PC-3 (cell line): Measurements from ENCODE around the gene PATL2. TPM values are rescaled to one million over a fixed set of nuclear protein-coding genes. Genes with fewer than 3 reads are reported as not detected.

ENCODE experiments used
- ATAC-seq: fragments of 200-7000 bp; cut with Tn5 transposase; 2 replicates; pipeline ENCODE4 v1.9.1; 2020; ENCODE audit warnings: mild to moderate bottlenecking, moderate library complexity
- BruUV-seq: library from RNA; stranded (reverse); fragments of 400-500 nt; replicated peaks from 2 replicates; lab custom pipeline; 2021; lab: Mats Ljungman, UMichigan
- CTCF ChIA-PET: fragments of 300-600 bp; sonication (Branson Sonifier 250); formaldehyde crosslinking; loops from one replicate; lab custom pipeline; 2022; ENCODE audit warnings: antibody characterized with exemption; lab: Charles Lee
- POLR2A ChIA-PET: fragments of 300-600 bp; sonication (Branson Sonifier 250); formaldehyde crosslinking; loops from one replicate; lab custom pipeline; 2022; ENCODE audit warnings: antibody characterized with exemption; ENCODE audit not compliant: unreplicated experiment; lab: Charles Lee
- DNase-seq: peaks from one replicate; pipeline ENCODE4 v3.0.0-alpha.2; 2015
- H2AFZ ChIP-seq: fragments of 300-600 bp; sonication (generic); 2 replicates; pipeline ENCODE4 v1.6.0; 2016; ENCODE audit warnings: antibody characterized with exemption, low read length
- H3F3A ChIP-seq: fragments of 300-600 bp; sonication (generic); one replicate; pipeline ENCODE4 v1.6.0; 2017; ENCODE audit warnings: antibody characterized with exemption, low read length, control low read depth, mild to moderate bottlenecking; ENCODE audit not compliant: unreplicated experiment
- H3K27ac ChIP-seq: fragments of 300-600 bp; sonication (generic); 2 replicates; pipeline ENCODE4 v1.5.1; 2016; ENCODE audit warnings: mild to moderate bottlenecking, low read length
- H3K27me3 ChIP-seq: fragments of 300-600 bp; sonication (generic); 2 replicates; pipeline ENCODE4 v1.6.1; 2016; ENCODE audit warnings: low read length, mixed read lengths
- H3K36me3 ChIP-seq: fragments of 300-600 bp; sonication (generic); 2 replicates; pipeline ENCODE4 v1.6.1; 2016; ENCODE audit warnings: low read depth, mixed run types, low read length, mixed read lengths
- H3K4me1 ChIP-seq: fragments of 300-600 bp; sonication (generic); 2 replicates; pipeline ENCODE4 v1.5.1; 2016; ENCODE audit warnings: low read length; ENCODE audit not compliant: insufficient read depth
- H3K4me2 ChIP-seq: fragments of 300-600 bp; sonication (generic); 2 replicates; pipeline ENCODE4 v1.6.0; 2016; ENCODE audit warnings: low read length
- H3K4me3 ChIP-seq: fragments of 300-600 bp; sonication (generic); 2 replicates; pipeline ENCODE4 v1.5.1; 2016; ENCODE audit warnings: mild to moderate bottlenecking, low read length, mixed read lengths
- H3K79me2 ChIP-seq: fragments of 300-600 bp; sonication (generic); 2 replicates; pipeline ENCODE4 v1.6.1; 2017; ENCODE audit warnings: low read length, mixed read lengths
- H3K9ac ChIP-seq: fragments of 300-600 bp; sonication (generic); 2 replicates; pipeline ENCODE4 v1.6.0; 2016; ENCODE audit warnings: mild to moderate bottlenecking, low read length
- H3K9me2 ChIP-seq: fragments of 300-600 bp; sonication (generic); replicated peaks from 2 replicates; pipeline ENCODE4 v1.6.1; 2016; ENCODE audit warnings: mixed run types, low read length, mixed read lengths
- H3K9me3 ChIP-seq: fragments of 300-600 bp; sonication (generic); 2 replicates; pipeline ENCODE4 v1.6.1; 2016; ENCODE audit warnings: low read length, mixed read lengths
- H4K20me1 ChIP-seq: fragments of 300-600 bp; sonication (generic); 2 replicates; pipeline ENCODE4 v1.6.1; 2016; ENCODE audit warnings: low read length, mixed read lengths
- CTCF ChIP-seq: fragments of 300-600 bp; sonication (generic); conservative IDR thresholded peaks from 2 replicates; pipeline ENCODE4 v1.5.1; 2017; ENCODE audit warnings: antibody characterized with exemption, low read depth, mild to moderate bottlenecking, low read length
- EZH2 ChIP-seq: fragments of 300-600 bp; sonication (generic); IDR thresholded peaks from one replicate; pipeline ENCODE4 v1.6.1; 2017; ENCODE audit warnings: antibody characterized with exemption, mild to moderate bottlenecking, low read length; ENCODE audit not compliant: unreplicated experiment
- EZH2phosphoT487 ChIP-seq: fragments of 300-600 bp; sonication (generic); IDR thresholded peaks from 2 replicates; pipeline ENCODE4 v1.6.1; 2018; ENCODE audit warnings: mild to moderate bottlenecking, antibody characterized with exemption, low read length, borderline replicate concordance
- intact Hi-C: fragments of 100-400 bp; cut with micrococcal nuclease; formaldehyde crosslinking; loops from 2 replicates; pipeline ENCODE4 v1.9.0; 2023
- total RNA-seq: library from RNA; depleted of rRNA; stranded (reverse); fragments of >200 nt; gene quantifications from 2 replicates; pipeline ENCODE4 v1.2.3, GENCODE V29; 2014

Gene PATL2
- total RNA-seq, 1 experiment from 2014 or later: 0.15 TPM

DNA sequence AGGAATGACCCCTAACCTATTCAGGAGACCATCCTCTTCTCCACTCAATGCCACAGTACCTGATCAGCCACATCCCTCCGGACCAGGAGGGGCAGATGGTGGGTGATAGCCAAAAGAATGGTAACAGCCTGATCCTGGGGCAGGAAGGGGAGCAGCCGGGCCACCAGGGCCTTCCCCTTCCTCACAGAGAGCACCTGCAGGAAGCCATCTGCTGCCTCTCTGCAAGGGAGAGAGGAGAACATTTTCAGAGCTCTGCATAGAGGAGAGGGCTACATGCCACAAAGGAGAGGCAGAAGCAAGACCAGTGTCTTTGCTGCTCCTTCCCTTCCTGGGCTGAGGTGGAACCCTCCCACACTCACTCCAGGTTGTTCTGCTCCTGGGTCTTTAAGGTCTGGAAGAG is 42.2 kb downstream of the PATL2 start:
- no peaks in the 10 kb centered on the region for H3K27me3 ChIP-seq
- no peaks in the 10 kb centered on the region for H4K20me1 ChIP-seq
- no peak overlapping the region for H2AFZ ChIP-seq
- H3K36me3 ChIP-seq: no peaks in the 10 kb centered on the region
- no peak for TF ChIP-seq EZH2
- no peaks in the 10 kb centered on the region for H3K79me2 ChIP-seq
- no peaks in the 10 kb centered on the region for H3F3A ChIP-seq
- no TSS peak for BruUV-seq
- no peak overlapping the region for H3K4me3 ChIP-seq
- POLR2A ChIA-PET: no interaction called here
- peaks cover 6% of the 10 kb centered on the region; the same call in 1 of the 2 replicates for H3K4me1 ChIP-seq
- CTCF ChIA-PET: no interaction called here
- no peak overlapping the region for H3K4me2 ChIP-seq
- intact Hi-C loops: no loop called here
- no peak for ATAC-seq
- no peaks in the 10 kb centered on the region for H3K9me3 ChIP-seq
- DNase-seq: no peak
- H3K27ac ChIP-seq: no peak overlapping the region
- no peak overlapping the region for H3K9ac ChIP-seq
- no peaks in the 10 kb centered on the region for H3K9me2 ChIP-seq

GRCh38 chr15:44667039-44667360 is 44.1 kb downstream of the PATL2 start:
- no peak for TF ChIP-seq EZH2phosphoT487
- TF ChIP-seq EZH2: no peak
- TF ChIP-seq CTCF: no peak
- Histone ChIP-seq H3K79me2 (peaks cover 11% of the 10 kb centered on the region), H3K27me3 (no peaks in the 10 kb centered on the region), H3K4me3 (no peak overlapping the region), H3K9ac (no peak overlapping the region), H3K9me3 (no peaks in the 10 kb centered on the region), H3K4me1 (peaks cover 11% of the 10 kb centered on the region; the same call in 1 of the 2 replicates), H2AFZ (0 out of 2 replicates have a peak overlapping the region, but pooled peaks have one; percentile 15), H3F3A (no peaks in the 10 kb centered on the region), H4K20me1 (no peaks in the 10 kb centered on the region), H3K9me2 (no peaks in the 10 kb centered on the region), H3K27ac (no peak overlapping the region), H3K4me2 (no peak overlapping the region), H3K36me3 (no peaks in the 10 kb centered on the region)
- no TSS peak for BruUV-seq
- intact Hi-C loops: no loop called here
- POLR2A ChIA-PET: no interaction called here
- CTCF ChIA-PET: no interaction called here
- DNase-seq (no peak), ATAC-seq (no peak)

- H3K9me2 ChIP-seq: no peaks in the 10 kb centered on the region
- H3K36me3 ChIP-seq: no peaks in the 10 kb centered on the region
- no peak for DNase-seq
- ChIA-PET CTCF (interaction anchor here (1.0 to 1.9 kb wide), 3 partner anchors 47 to 71 kb away, joined by 3 to 8 read pairs (median 6); no protein-coding TSS in a partner anchor), POLR2A (no interaction called here)
- 0 out of 2 replicates have a peak overlapping the region, but pooled peaks have one; percentile 15 for H2AFZ ChIP-seq
- intact Hi-C loops: no loop called here
- no peak overlapping the region for H3K4me2 ChIP-seq
- peaks cover 16% of the 10 kb centered on the region; the same call in 1 of the 2 replicates for H3K4me1 ChIP-seq
- H3K79me2 ChIP-seq: peaks cover 16% of the 10 kb centered on the region
- BruUV-seq: no TSS peak
- H3K9me3 ChIP-seq: no peaks in the 10 kb centered on the region
- no peaks in the 10 kb centered on the region for H3F3A ChIP-seq
- H3K4me3 ChIP-seq: no peak overlapping the region
- TF ChIP-seq EZH2phosphoT487 (no peak), EZH2 (no peak), CTCF (no peak)
- ATAC-seq: no peak
- H4K20me1 ChIP-seq: no peaks in the 10 kb centered on the region
- H3K27me3 ChIP-seq: no peaks in the 10 kb centered on the region
- H3K9ac ChIP-seq: no peak overlapping the region
- no peak overlapping the region for H3K27ac ChIP-seq
These were observed 44.7 kb downstream of the PATL2 start for GRCh38 chr15:44666210-44667038.
